ENCODE measurements around the gene KRT5.
"Not testable (repeated sequence)": the region's sequence is repeated elsewhere in the genome, so short reads cannot be mapped to it uniquely, and the experiment has no call there.

Gene KRT5

DNA sequence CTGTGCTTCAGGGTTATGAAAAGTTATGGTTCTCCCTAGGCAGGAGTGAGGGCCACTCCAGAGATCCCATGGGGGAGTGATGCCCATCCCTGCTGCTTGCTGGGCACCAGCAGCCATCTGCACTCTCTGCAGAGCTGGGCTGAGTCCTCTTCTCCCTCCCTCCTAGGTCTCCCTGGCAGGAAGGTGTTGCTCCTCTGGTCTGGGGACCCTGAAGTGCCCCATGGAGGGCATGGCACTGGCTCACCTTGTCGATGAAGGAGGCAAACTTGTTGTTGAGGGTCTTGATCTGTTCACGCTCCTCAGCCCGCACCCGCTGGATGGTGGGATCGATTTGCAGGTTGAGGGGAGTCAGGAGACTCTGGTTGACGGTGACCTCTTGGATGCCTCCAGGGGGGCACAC lies 27.8 kb downstream of the KRT5 start:
- DNase-seq = not testable (repeated sequence)

- not testable (repeated sequence) for DNase-seq
These were observed 28.7 kb downstream of the KRT5 start for GRCh38 chr12:52491495-52491894.

- no peak for DNase-seq
These were observed 31.5 kb downstream of the KRT5 start for GRCh38 chr12:52488736-52489135.

- DNase-seq = not testable (repeated sequence)
These were observed 32.3 kb downstream of the KRT5 start for GRCh38 chr12:52487744-52488443.

- DNase-seq = no peak
These were observed 33.0 kb downstream of the KRT5 start for GRCh38 chr12:52487211-52487610.

- DNase-seq = no peak
These were observed 33.8 kb downstream of the KRT5 start for GRCh38 chr12:52486166-52487105.

DNA sequence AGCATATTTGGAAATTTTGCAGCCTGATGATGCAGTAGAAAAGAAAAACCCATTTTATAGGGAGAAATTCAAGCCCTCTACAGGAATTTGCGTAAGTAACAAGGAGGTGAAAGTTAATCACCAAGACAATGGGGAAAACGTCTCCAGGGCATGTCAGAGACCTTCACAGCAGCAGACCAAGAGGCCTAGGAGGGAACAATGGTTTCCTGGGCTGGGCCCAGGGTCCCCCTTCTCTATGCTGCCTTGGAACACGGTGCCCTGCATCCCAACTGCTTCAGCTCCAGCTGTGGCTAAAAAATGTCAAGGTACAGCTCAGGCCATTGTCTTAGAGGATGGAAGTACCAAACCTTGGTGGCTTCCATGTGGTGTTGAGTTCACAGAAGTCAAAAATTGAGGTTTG lies 40.1 kb downstream of the KRT5 start:
- no peak for DNase-seq

GRCh38 chr12:52477651-52478050 lies 42.5 kb downstream of the KRT5 start:
- DNase-seq = no peak

- DNase-seq = no peak
These were observed 46.0 kb downstream of the KRT5 start for GRCh38 chr12:52474212-52474611.

DNA sequence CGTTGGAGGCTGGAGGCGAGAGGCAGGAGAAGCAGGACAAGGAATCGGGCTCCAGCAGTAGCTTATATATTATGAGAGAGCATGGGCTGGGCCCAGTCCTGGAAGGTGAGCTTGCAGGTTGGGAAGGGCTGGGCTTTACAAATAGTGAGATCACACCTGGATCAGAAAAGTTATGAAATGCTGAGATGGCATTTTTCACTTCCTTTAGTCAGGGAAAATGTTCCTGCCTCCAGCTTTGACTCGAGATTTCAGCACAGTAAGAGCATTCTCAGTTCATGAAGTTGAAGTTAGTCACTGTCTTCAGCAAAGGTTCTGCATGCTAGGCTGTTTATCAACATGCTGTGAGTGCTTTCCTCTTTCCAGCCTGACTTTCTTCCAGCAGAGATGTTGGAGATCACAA lies 46.4 kb downstream of the KRT5 start, which contains the start of gene KRT6C:
KRT6C (minus strand) TSS at position 38 of the 400 bp plus-strand sequence. CDS start 68 bp downstream, outside the sequence.
- no peak for DNase-seq

DNA sequence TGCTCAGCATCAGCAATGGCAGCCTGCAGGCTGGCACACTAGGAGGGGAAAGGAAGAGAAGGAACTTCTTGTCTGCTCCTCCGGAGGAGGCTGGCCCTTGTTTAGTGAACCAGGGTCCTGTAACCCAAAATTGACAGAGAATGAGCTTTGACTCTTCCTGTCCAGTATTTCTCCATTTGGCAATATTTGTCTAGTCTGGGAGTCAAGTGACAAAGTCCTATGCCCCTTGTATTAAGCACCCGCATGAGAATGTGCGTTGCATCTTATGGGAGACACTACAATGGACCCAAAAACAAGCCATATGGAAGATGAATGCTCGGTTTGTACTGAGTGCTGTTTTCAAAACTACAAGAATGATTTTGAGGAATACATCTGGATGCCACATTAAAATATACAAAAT lies 50.3 kb downstream of the KRT5 start:
- DNase-seq = no peak

DNA sequence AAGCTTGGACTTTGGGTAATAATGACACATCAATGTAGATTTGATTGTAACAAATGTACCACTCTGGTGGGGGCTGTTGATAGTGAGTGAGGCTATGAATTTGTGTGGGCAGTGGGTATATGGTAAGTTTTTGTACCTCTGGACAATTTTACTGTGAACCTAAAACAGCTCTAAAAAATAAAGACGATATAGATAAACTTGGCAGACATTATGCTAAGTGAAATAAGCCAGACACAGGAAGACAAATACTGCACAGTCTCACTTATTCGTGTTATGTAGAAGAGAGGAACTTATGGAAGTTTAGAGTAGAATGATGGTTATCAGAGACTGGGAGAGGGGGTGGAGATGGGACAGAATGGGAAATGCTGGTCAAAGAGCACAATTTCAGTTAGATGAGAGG lies 55.3 kb downstream of the KRT5 start:
- DNase-seq = no peak

All from NCI-H1105 (cell line).